ENCODE measurements around the gene ACAA2.

DNA sequence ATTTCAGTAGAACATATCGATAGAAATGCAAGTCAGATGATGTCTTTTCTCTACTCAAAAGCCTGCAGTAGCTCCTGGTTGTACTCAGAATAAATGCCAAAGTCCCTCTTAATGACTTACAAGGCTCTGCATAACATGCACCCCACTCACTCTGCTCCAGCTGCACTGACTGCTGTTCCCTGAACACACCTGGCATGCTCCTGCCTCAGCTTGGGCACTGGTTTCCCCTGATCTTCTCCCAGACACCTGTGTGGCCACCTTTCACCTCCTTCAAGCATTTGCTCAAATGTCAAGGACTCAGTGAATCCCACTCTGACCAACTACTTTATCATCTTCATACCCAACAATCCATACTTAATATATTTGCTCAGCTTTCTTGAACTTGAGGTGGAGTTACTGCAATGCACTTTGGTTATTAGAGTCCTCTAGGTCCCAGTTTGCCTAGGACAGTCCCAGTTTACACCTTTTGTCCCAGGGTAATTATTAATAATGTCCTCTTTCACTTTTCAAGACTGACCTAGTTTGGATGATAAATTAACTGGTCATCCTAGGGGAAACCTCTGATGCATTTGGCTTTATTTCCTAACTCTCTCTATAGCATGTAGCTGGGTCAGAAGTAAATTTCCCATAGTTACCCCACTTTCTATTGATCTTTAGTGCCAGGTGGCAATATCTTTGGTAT, 44.1 kb downstream of the ACAA2 start:
- no peak for TF ChIP-seq ZNF384 (IDR thresholded peaks at IDR 0.05)
- no peak for TF ChIP-seq SP1 (IDR thresholded peaks at IDR 0.05)
- no peak for TF ChIP-seq SUZ12 (IDR thresholded peaks at IDR 0.05)

All from HEK293T (cell line).